ENCODE results near the gene MCCC2. TPM values are rescaled to one million over a fixed set of nuclear protein-coding genes. Genes with fewer than 3 reads are reported as not detected.

MCCC2 gene
- total and polyA plus RNA-seq, 2 of the 8 experiments (the other 6 are each of a cell fraction or from before 2014, with no cell fraction given): 71.7 to 86.6 TPM

DNA sequence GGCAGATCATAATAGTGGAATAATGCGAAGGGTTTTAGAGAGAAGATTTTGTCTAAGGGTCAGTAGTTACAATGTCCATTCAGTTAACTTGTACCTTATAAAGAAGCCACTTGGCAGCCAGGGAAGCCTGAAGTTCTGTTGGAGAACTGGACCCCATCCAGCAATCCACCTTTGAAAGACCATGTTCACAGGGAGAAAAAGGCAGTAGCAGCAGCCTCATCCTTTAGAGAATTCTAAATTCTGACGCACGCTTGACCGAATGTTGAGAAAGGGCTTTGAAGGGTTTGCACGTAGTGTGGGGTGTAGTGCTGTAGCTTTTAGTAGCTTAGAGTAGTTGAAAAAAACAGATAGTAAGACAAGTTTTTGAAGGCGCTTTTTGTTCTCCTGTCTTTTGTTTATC lies 42.8 kb downstream of the MCCC2 start:
- no peak overlapping the region for H3K4me3 ChIP-seq (ENCODE audit: extremely low read depth in 1 of 4, insufficient read depth in 2 of 4, low read depth in 3 of 4, low read length in 4 of 4)
- no peaks in the 10 kb centered on the region; the same call in 1 of the 2 replicates for H3K79me1 ChIP-seq (ENCODE audit: low read depth, low read length)
- H2AFZ ChIP-seq (ENCODE audit: low read length): no peak overlapping the region
- no peaks in the 10 kb centered on the region for H3K23me2 ChIP-seq (ENCODE audit: low read depth, low read length)
- peaks cover 3 to 17% (median 8%) of the 10 kb centered on the region in 4 experiments; a peak in 6 of 8 replicates for H3K36me3 ChIP-seq (ENCODE audit: control insufficient read depth in 2 of 4, insufficient read depth in 4 of 4, low read length in 3 of 4)
- FAIRE-seq (no peak), DNase-seq (ENCODE audit: low read depth in 1 of 2, low spot score in 2 of 2) (no peak)
- no peak overlapping the region for H3K4me2 ChIP-seq (ENCODE audit: insufficient read depth in 1 of 2, low read depth in 2 of 2, low read length in 2 of 2)
- H3K4me1 ChIP-seq (replicated peaks in 1 of 4; ENCODE audit: control insufficient read depth in 3 of 4, insufficient read depth in 4 of 4, low read length in 3 of 4): no peaks in the 10 kb centered on the region
- no peak overlapping the region for H3K23ac ChIP-seq (ENCODE audit: insufficient read length)
- 91% methylated on average over 6 of the region's 6 CpGs; no CpG with 5 or more reads in 1 of the 2 experiments for WGBS, 2 experiments (ENCODE audit: extremely low coverage in 1 of 2, insufficient coverage in 1 of 2, insufficient read length in 1 of 2, insufficient replicate concordance in 2 of 2, low coverage in 1 of 2, low lambda C conversion rate in 2 of 2, missing lambda C conversion rate in 1 of 2)
- H4K8ac ChIP-seq (ENCODE audit: extremely low read depth, insufficient read depth, low read length): no peak overlapping the region
- H2BK15ac ChIP-seq (ENCODE audit: low read length): no peak overlapping the region
- peaks cover 0 to 3% of the 10 kb centered on the region in 2 experiments for H4K20me1 ChIP-seq (replicated peaks in 1 of 2; ENCODE audit: control insufficient read depth in 1 of 2, insufficient read depth in 2 of 2, low read length in 2 of 2)
- H3K56ac ChIP-seq (replicated peaks; ENCODE audit: insufficient read length, low read depth, low read length): no peak overlapping the region
- no peak overlapping the region for H2AK5ac ChIP-seq (ENCODE audit: low read depth, low read length)
- ChIA-PET POLR2A (ENCODE audit: partially characterized antibody) (no interaction called here), CTCF (ENCODE audit: partially characterized antibody) (interaction anchor here (0.9 kb wide), 1 partner anchor 29 kb away, joined by 3 read pairs; no protein-coding TSS in a partner anchor)
- no peak overlapping the region for H3K18ac ChIP-seq (ENCODE audit: extremely low read depth, low read length)
- H3K27ac ChIP-seq (ENCODE audit: low read depth, low read length): no peak overlapping the region
- no peak overlapping the region for H3K4ac ChIP-seq (replicated peaks; ENCODE audit: insufficient read length, low read depth, low read length)
- H3K27me3 ChIP-seq (replicated peaks in 1 of 4; ENCODE audit: control insufficient read depth in 3 of 4, extremely low read depth in 1 of 4, insufficient read depth in 3 of 4, low read length in 3 of 4): no peaks in the 10 kb centered on the region
- TF ChIP-seq KDM1A (IDR thresholded peaks at IDR 0.05; ENCODE audit: borderline replicate concordance, low read length) (no peak), RXRA (IDR thresholded peaks at IDR 0.05; ENCODE audit: insufficient read depth, low read depth, low read length) (no peak), RBBP5 (IDR thresholded peaks at IDR 0.05; ENCODE audit: borderline replicate concordance, low read depth, low read length) (no peak), SIX5 (IDR thresholded peaks at IDR 0.05; ENCODE audit: low read depth, low read length) (no peak), TEAD4 (IDR thresholded peaks at IDR 0.05; ENCODE audit: low read depth, low read length) (no peak), PHF8 (conservative IDR thresholded peaks at IDR 0.05; ENCODE audit: low read depth, low read length) (no peak), GTF2F1 (IDR thresholded peaks at IDR 0.05; ENCODE audit: borderline replicate concordance, low read depth, low read length) (no peak), TBP (IDR thresholded peaks at IDR 0.05; ENCODE audit: low read depth, low read length) (no peak), CBX8 (IDR thresholded peaks at IDR 0.05; ENCODE audit: borderline replicate concordance, low read depth, low read length) (no peak), SAP30 (IDR thresholded peaks at IDR 0.05; ENCODE audit: insufficient read depth, insufficient replicate concordance, low read length) (no peak), POU5F1 (IDR thresholded peaks at IDR 0.05; ENCODE audit: low read depth, low read length) (no peak), ASH2L (IDR thresholded peaks at IDR 0.05; ENCODE audit: low read length) (no peak)
- H2BK12ac ChIP-seq (ENCODE audit: low read depth, low read length): no peak overlapping the region
- H2BK20ac ChIP-seq (ENCODE audit: low read length): no peak overlapping the region
- H3K9me3 ChIP-seq (ENCODE audit: insufficient read depth in 2 of 2, low read depth in 1 of 2, low read length in 1 of 2): no peaks in the 10 kb centered on the region
- 0 out of 4 replicates have a peak, but pooled peaks cover 0 to 10% of the 10 kb centered on the region in 2 experiments for H3K79me2 ChIP-seq (ENCODE audit: control insufficient read depth in 1 of 2, insufficient read depth in 2 of 2, low read length in 2 of 2)
- no peak overlapping the region for H2BK5ac ChIP-seq (ENCODE audit: low read depth, low read length)
- H2BK120ac ChIP-seq (replicated peaks; ENCODE audit: low read depth, low read length): no peak overlapping the region
- no peak overlapping the region for H3K14ac ChIP-seq (ENCODE audit: insufficient read length)
- no peak overlapping the region for H4K91ac ChIP-seq (replicated peaks; ENCODE audit: insufficient read length, low read length)
- no peak overlapping the region for H3K9ac ChIP-seq (replicated peaks in 1 of 4; ENCODE audit: extremely low read depth in 1 of 4, low read depth in 3 of 4, low read length in 3 of 4)
- H4K5ac ChIP-seq (ENCODE audit: insufficient read length, low read depth, low read length): no peak overlapping the region

Measured in H1 (cell line).